Measurements from ENCODE around the gene CACFD1. TPM values are rescaled to one million over a fixed set of nuclear protein-coding genes. Genes with fewer than 3 reads are reported as not detected.

The CACFD1 gene
- total and polyA plus RNA-seq, 2 of the 13 experiments (the other 11 are each of a cell fraction or from before 2014, with no cell fraction given): 13.8 to 14.6 TPM

- peak; percentile 75 for TF ChIP-seq CCAR2 (optimal IDR thresholded peaks at IDR 0.05; ENCODE audit: low read depth, low read length)
- peak; percentile 88 for TF ChIP-seq MAX (IDR thresholded peaks at IDR 0.05)
- TF ChIP-seq, protein P1, sequence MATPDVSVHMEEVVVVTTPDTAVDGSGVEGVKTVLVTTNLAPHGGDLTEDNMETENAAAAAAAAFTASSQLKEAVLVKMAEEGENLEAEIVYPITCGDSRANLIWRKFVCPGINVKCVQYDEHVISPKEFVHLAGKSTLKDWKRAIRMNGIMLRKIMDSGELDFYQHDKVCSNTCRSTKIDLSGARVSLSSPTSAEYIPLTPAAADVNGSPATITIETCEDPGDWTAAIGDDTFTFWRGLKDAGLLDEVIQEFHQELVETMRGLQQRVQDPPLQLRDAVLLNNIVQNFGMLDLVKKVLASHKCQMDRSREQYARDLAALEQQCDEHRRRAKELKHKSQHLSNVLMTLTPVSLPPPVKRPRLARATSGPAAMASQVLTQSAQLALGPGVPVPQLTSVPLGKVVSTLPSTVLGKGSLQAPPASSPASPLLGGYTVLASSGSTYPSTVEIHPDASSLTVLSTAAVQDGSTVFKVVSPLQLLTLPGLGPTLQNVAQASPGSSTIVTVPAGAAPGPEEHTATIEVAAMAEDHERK (CRISPR knock-in tag; IDR thresholded peaks at IDR 0.05; ENCODE audit: low read depth): peak; percentile 93
- TF ChIP-seq, protein P2, sequence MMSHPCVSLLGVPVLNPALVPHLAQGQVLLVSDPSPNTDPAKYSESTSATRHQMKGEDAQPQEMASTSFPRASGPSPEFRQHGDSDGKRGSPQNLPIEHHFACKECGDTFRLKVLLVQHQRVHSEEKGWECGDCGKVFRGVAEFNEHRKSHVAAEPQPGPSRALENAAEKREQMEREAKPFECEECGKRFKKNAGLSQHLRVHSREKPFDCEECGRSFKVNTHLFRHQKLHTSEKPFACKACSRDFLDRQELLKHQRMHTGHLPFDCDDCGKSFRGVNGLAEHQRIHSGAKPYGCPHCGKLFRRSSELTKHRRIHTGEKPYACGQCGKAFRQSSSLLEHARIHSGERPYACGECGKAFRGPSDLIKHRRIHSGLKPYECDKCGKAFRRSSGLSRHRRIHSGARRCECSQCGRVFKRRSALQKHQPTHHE (CRISPR knock-in tag; IDR thresholded peaks at IDR 0.05; ENCODE audit: borderline replicate concordance): peak; percentile 77; the same call in 1 of the 2 replicates
- TF ChIP-seq SIX4 (CRISPR knock-in tag; IDR thresholded peaks at IDR 0.05): peak; percentile 37; the same call in 1 of the 2 replicates
- TF ChIP-seq SRSF1 (optimal IDR thresholded peaks at IDR 0.05; ENCODE audit: low read depth, low read length): peak; percentile 63
- TF ChIP-seq CHD2 (IDR thresholded peaks at IDR 0.05; ENCODE audit: low read depth, low read length): no peak
- TF ChIP-seq, protein P3, sequence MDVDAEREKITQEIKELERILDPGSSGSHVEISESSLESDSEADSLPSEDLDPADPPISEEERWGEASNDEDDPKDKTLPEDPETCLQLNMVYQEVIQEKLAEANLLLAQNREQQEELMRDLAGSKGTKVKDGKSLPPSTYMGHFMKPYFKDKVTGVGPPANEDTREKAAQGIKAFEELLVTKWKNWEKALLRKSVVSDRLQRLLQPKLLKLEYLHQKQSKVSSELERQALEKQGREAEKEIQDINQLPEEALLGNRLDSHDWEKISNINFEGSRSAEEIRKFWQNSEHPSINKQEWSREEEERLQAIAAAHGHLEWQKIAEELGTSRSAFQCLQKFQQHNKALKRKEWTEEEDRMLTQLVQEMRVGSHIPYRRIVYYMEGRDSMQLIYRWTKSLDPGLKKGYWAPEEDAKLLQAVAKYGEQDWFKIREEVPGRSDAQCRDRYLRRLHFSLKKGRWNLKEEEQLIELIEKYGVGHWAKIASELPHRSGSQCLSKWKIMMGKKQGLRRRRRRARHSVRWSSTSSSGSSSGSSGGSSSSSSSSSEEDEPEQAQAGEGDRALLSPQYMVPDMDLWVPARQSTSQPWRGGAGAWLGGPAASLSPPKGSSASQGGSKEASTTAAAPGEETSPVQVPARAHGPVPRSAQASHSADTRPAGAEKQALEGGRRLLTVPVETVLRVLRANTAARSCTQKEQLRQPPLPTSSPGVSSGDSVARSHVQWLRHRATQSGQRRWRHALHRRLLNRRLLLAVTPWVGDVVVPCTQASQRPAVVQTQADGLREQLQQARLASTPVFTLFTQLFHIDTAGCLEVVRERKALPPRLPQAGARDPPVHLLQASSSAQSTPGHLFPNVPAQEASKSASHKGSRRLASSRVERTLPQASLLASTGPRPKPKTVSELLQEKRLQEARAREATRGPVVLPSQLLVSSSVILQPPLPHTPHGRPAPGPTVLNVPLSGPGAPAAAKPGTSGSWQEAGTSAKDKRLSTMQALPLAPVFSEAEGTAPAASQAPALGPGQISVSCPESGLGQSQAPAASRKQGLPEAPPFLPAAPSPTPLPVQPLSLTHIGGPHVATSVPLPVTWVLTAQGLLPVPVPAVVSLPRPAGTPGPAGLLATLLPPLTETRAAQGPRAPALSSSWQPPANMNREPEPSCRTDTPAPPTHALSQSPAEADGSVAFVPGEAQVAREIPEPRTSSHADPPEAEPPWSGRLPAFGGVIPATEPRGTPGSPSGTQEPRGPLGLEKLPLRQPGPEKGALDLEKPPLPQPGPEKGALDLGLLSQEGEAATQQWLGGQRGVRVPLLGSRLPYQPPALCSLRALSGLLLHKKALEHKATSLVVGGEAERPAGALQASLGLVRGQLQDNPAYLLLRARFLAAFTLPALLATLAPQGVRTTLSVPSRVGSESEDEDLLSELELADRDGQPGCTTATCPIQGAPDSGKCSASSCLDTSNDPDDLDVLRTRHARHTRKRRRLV (CRISPR knock-in tag; IDR thresholded peaks at IDR 0.05): peak; percentile 96
- peak; percentile 76; the same call in 1 of the 2 replicates for TF ChIP-seq ZNF580 (CRISPR knock-in tag; IDR thresholded peaks at IDR 0.05; ENCODE audit: borderline replicate concordance, low read depth)
- TF ChIP-seq, protein P4, sequence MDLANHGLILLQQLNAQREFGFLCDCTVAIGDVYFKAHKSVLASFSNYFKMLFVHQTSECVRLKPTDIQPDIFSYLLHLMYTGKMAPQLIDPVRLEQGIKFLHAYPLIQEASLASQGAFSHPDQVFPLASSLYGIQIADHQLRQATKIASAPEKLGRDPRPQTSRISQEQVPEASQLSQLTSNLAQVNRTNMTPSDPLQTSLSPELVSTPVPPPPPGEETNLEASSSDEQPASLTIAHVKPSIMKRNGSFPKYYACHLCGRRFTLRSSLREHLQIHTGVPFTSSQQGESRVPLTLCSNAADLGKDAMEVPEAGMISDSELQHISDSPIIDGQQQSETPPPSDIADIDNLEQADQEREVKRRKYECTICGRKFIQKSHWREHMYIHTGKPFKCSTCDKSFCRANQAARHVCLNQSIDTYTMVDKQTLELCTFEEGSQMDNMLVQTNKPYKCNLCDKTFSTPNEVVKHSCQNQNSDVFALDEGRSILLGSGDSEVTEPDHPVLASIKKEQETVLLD (CRISPR knock-in tag; IDR thresholded peaks at IDR 0.05; ENCODE audit: low read depth): peak; percentile 98
- TF ChIP-seq MTA3 (CRISPR knock-in tag; IDR thresholded peaks at IDR 0.05): no peak
- TF ChIP-seq MED8 (CRISPR knock-in tag; IDR thresholded peaks at IDR 0.05; ENCODE audit: insufficient replicate concordance): peak; percentile 67
- TF ChIP-seq ZBTB46 (CRISPR knock-in tag; IDR thresholded peaks at IDR 0.05; ENCODE audit: borderline replicate concordance): no peak
- peak; percentile 99 for TF ChIP-seq RXRB (CRISPR knock-in tag; IDR thresholded peaks at IDR 0.05; ENCODE audit: borderline replicate concordance)
- no peak for TF ChIP-seq ADNP (CRISPR knock-in tag; IDR thresholded peaks at IDR 0.05)
Measured at GRCh38 chr9:133417541-133418461, 42.0 kb upstream of the CACFD1 start, which contains the start of gene REXO4 (continued).

Measured in HepG2 (cell line).